Type B pancreatic cell (in vitro differentiated cells): ENCODE data around the gene NXN. TPM values are rescaled to one million over a fixed set of nuclear protein-coding genes. Genes with fewer than 3 reads are reported as not detected.
"Not testable (repeated sequence)": the region's sequence is repeated elsewhere in the genome, so short reads cannot be mapped to it uniquely, and the experiment has no call there.

Source experiments
- DNase-seq: peaks from one replicate; pipeline ENCODE4 v3.0.0; 2021; ENCODE audit warnings: mixed read lengths; ENCODE audit not compliant: unreplicated experiment; ENCODE audit errors: extremely low spot score
- H3K27ac Mint-ChIP-seq: 2 replicates; pipeline ENCODE4 v1.8.0; 2021; ENCODE audit warnings: mild to moderate bottlenecking, mixed read lengths
- H3K27me3 Mint-ChIP-seq: 2 replicates; pipeline ENCODE4 v1.8.0; 2021; ENCODE audit warnings: mixed read lengths
- H3K36me3 Mint-ChIP-seq: 2 replicates; pipeline ENCODE4 v1.8.0; 2021; ENCODE audit warnings: mixed read lengths
- H3K4me1 Mint-ChIP-seq: one replicate; pipeline ENCODE4 v1.8.0; 2021; ENCODE audit warnings: mixed read lengths; ENCODE audit not compliant: unreplicated experiment
- H3K4me3 Mint-ChIP-seq: 2 replicates; pipeline ENCODE4 v1.8.0; 2021; ENCODE audit warnings: mild to moderate bottlenecking, mixed read lengths
- H3K9me3 Mint-ChIP-seq: 2 replicates; pipeline ENCODE4 v1.8.0; 2021; ENCODE audit warnings: mixed read lengths
- CTCF ChIP-seq: fragments of 200-600 bp; sonication (generic); conservative IDR thresholded peaks from 2 replicates; pipeline ENCODE4 v1.5.0; 2021; ENCODE audit warnings: antibody characterized with exemption, mild to moderate bottlenecking
- total RNA-seq: library from RNA; stranded (reverse); gene quantifications from 2 replicates; pipeline ENCODE4 v1.2.1, GENCODE V29; 2021; ENCODE audit warnings: low replicate concordance

The NXN gene
- total RNA-seq, 1 donor from 2014 or later: 68.0 TPM

DNA sequence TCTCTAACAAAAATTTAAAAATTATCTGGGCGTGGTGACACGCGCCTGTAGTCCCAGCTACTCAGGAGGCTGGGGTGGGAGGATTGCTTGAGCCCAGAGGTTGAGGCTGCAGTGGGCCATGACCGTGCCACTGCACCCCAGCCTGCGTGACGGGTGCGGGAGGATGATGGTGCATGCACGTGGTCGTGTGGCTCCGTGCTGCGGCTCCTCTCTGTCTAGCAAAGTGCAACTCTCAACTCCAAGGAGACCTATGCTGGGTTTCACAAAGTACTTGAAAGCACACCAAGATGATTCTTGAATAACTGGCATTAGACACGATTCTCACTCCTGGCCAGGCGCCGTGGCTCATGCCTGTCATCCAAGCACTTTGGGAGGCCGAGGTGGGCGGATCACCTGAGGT, 25.8 kb downstream of the NXN start:
- H3K4me3 Mint-ChIP-seq: no peak overlapping the region
- H3K9me3 Mint-ChIP-seq: peaks cover 9% of the 10 kb centered on the region
- DNase-seq: no peak
- H3K27ac Mint-ChIP-seq: peak overlapping the region; percentile 94
- peaks cover 36% of the 10 kb centered on the region for H3K4me1 Mint-ChIP-seq
- H3K27me3 Mint-ChIP-seq: no peaks in the 10 kb centered on the region
- no peak for TF ChIP-seq CTCF
- H3K36me3 Mint-ChIP-seq: peaks cover 22% of the 10 kb centered on the region

GRCh38 chr17:952592-952991, 27.0 kb downstream of the NXN start:
- peak overlapping the region; percentile 70 for H3K27ac Mint-ChIP-seq
- H3K27me3 Mint-ChIP-seq, H3K4me3 Mint-ChIP-seq, DNase-seq, H3K9me3 Mint-ChIP-seq: not testable (repeated sequence)
- peaks cover 29% of the 10 kb centered on the region for H3K4me1 Mint-ChIP-seq
- peaks cover 15% of the 10 kb centered on the region for H3K36me3 Mint-ChIP-seq

GRCh38 chr17:951325-952132, 28.0 kb downstream of the NXN start:
- Mint-ChIP-seq H3K27me3 (no peaks in the 10 kb centered on the region), H3K4me3 (peak overlapping the region; percentile 76)
- no peak for TF ChIP-seq CTCF

DNA sequence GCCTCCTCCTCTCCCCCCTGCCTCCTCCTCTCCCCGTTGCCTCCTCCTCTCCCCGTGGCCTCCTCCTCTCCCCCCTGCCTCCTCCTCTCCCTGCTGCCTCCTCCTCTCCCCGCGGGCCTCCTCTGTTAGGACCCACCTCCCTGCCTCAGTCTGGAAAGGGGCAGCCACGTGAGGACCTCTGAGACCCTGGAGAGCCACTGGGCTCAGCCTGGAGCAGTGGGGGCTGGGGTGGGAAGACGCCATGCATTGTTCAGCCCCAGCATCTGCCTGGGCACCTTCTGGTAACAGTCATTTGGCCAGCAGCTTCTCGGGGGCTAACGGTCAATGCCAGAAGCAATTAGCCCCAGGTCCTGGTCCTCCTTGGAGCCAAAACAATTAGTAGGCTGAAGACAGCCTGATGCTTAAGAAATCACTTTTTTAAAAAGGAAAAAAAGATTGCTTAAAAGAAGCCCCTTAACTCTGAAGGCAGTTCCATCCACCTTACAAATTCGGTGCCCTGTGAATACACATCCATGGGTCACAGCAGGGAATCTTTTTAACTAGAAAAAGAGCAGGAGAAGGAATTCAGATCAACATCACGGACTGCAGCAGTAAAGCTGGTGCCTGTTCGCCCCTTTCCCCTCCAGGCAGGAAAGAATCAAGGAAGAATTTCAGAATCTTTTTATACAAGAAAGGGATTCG, 29.8 kb downstream of the NXN start:
- peak overlapping the region; percentile 92 for H3K27ac Mint-ChIP-seq
- no peak for DNase-seq
- H3K9me3 Mint-ChIP-seq: peaks cover 4% of the 10 kb centered on the region
- TF ChIP-seq CTCF: no peak
- no peaks in the 10 kb centered on the region for H3K27me3 Mint-ChIP-seq
- H3K4me3 Mint-ChIP-seq: peak overlapping the region; percentile 73
- peaks cover 24% of the 10 kb centered on the region for H3K4me1 Mint-ChIP-seq
- peaks cover 8% of the 10 kb centered on the region for H3K36me3 Mint-ChIP-seq

More at GRCh38 chr17:951325-952132, 28.0 kb downstream of the NXN start:
- DNase-seq: peak; percentile 78
- Mint-ChIP-seq H3K27ac (peak overlapping the region; percentile 92), H3K9me3 (peaks cover 4% of the 10 kb centered on the region), H3K36me3 (peaks cover 8% of the 10 kb centered on the region), H3K4me1 (peaks cover 21% of the 10 kb centered on the region)

- peak overlapping the region; percentile 13 for H3K4me3 Mint-ChIP-seq
- peaks cover 6% of the 10 kb centered on the region for H3K36me3 Mint-ChIP-seq
- DNase-seq: no peak
Measured at GRCh38 chr17:948284-948852, 31.2 kb downstream of the NXN start.

More at GRCh38 chr17:948284-948852, 31.2 kb downstream of the NXN start:
- Mint-ChIP-seq H3K9me3 (no peaks in the 10 kb centered on the region), H3K4me1 (peaks cover 24% of the 10 kb centered on the region), H3K27ac (peak overlapping the region; percentile 83), H3K27me3 (no peaks in the 10 kb centered on the region)
- no peak for TF ChIP-seq CTCF
